Measurements from ENCODE around the gene ZNF737.
A peak's percentile ranks its signal among the peaks of the same experiment; 100 is the strongest.
"Not testable (repeated sequence)": the region's sequence is repeated elsewhere in the genome, so short reads cannot be mapped to it uniquely, and the experiment has no call there.

ZNF737 gene

GRCh38 chr19:20565321-20566018 lies at the start of gene ZNF737:
Gene ZNF737 (minus strand): TSS chr19:20565781. CDS start chr19:20565640, 141 bp downstream.
- no CpG with 5 or more reads among the region's 28 CpGs for WGBS (ENCODE audit: insufficient coverage, insufficient read length)
- peak; percentile 86 for DNase-seq (ENCODE audit: low read depth, low spot score)
- H3K27ac ChIP-seq (ENCODE audit: low read length) = no peak within 1 kb of the TSS

GRCh38 chr19:20614971-20615370 lies 49.4 kb upstream of the ZNF737 start:
- H3K27me3 ChIP-seq (ENCODE audit: control insufficient read depth, insufficient read depth, low read length); H3K36me3 ChIP-seq (ENCODE audit: control insufficient read depth, insufficient read depth, low read length); H3K27ac ChIP-seq (ENCODE audit: low read length); DNase-seq (ENCODE audit: low read depth, low spot score); H3K4me3 ChIP-seq (ENCODE audit: low read length); H3K4me1 ChIP-seq (ENCODE audit: control insufficient read depth, insufficient read depth, low read length); H3K9me3 ChIP-seq (ENCODE audit: control insufficient read depth, insufficient read depth, low read length): not testable (repeated sequence)
- WGBS (ENCODE audit: insufficient coverage, insufficient read length) = no CpG with 5 or more reads among the region's 4 CpGs

More at GRCh38 chr19:20565321-20566018, at the start of gene ZNF737:
- Histone ChIP-seq H3K4me1 (ENCODE audit: control insufficient read depth, insufficient read depth, low read length) (no peaks in the 10 kb centered on the region), H3K27me3 (ENCODE audit: control insufficient read depth, insufficient read depth, low read length) (no peaks in the 10 kb centered on the region), H3K9me3 (ENCODE audit: control insufficient read depth, insufficient read depth, low read length) (no peaks in the 10 kb centered on the region), H3K4me3 (ENCODE audit: low read length) (peak within 1 kb of the TSS; percentile 73; the same call in 1 of the 2 replicates), H3K36me3 (ENCODE audit: control insufficient read depth, insufficient read depth, low read length) (no peaks in the 10 kb centered on the region)

GRCh38 chr19:20612711-20613316 lies 47.2 kb upstream of the ZNF737 start:
- Histone ChIP-seq H3K4me1 (ENCODE audit: control insufficient read depth, insufficient read depth, low read length) (no peaks in the 10 kb centered on the region), H3K27ac (ENCODE audit: low read length) (no peak overlapping the region), H3K36me3 (ENCODE audit: control insufficient read depth, insufficient read depth, low read length) (no peaks in the 10 kb centered on the region), H3K27me3 (ENCODE audit: control insufficient read depth, insufficient read depth, low read length) (no peaks in the 10 kb centered on the region), H3K4me3 (ENCODE audit: low read length) (no peak overlapping the region), H3K9me3 (ENCODE audit: control insufficient read depth, insufficient read depth, low read length) (no peaks in the 10 kb centered on the region)
- WGBS (ENCODE audit: insufficient coverage, insufficient read length) = no CpG with 5 or more reads among the region's 5 CpGs
- DNase-seq (ENCODE audit: low read depth, low spot score) = no peak

GRCh38 chr19:20611866-20612265 lies 46.3 kb upstream of the ZNF737 start:
- H3K27ac ChIP-seq (ENCODE audit: low read length) = no peak overlapping the region
- no peak overlapping the region for H3K4me3 ChIP-seq (ENCODE audit: low read length)
- H3K4me1 ChIP-seq (ENCODE audit: control insufficient read depth, insufficient read depth, low read length) = no peaks in the 10 kb centered on the region
- H3K27me3 ChIP-seq (ENCODE audit: control insufficient read depth, insufficient read depth, low read length) = no peaks in the 10 kb centered on the region
- no peaks in the 10 kb centered on the region for H3K36me3 ChIP-seq (ENCODE audit: control insufficient read depth, insufficient read depth, low read length)
- no peaks in the 10 kb centered on the region for H3K9me3 ChIP-seq (ENCODE audit: control insufficient read depth, insufficient read depth, low read length)
- WGBS (ENCODE audit: insufficient coverage, insufficient read length) = no CpG with 5 or more reads among the region's 6 CpGs
- DNase-seq (ENCODE audit: low read depth, low spot score) = no peak

GRCh38 chr19:20607943-20608342 lies 42.4 kb upstream of the ZNF737 start:
- no peaks in the 10 kb centered on the region for H3K4me1 ChIP-seq (ENCODE audit: control insufficient read depth, insufficient read depth, low read length)
- DNase-seq (ENCODE audit: low read depth, low spot score) = no peak
- no peaks in the 10 kb centered on the region for H3K27me3 ChIP-seq (ENCODE audit: control insufficient read depth, insufficient read depth, low read length)
- H3K9me3 ChIP-seq (ENCODE audit: control insufficient read depth, insufficient read depth, low read length) = no peaks in the 10 kb centered on the region
- no peak overlapping the region for H3K27ac ChIP-seq (ENCODE audit: low read length)
- no peaks in the 10 kb centered on the region for H3K36me3 ChIP-seq (ENCODE audit: control insufficient read depth, insufficient read depth, low read length)
- WGBS (ENCODE audit: insufficient coverage, insufficient read length) = no CpG with 5 or more reads among the region's 1 CpG
- no peak overlapping the region for H3K4me3 ChIP-seq (ENCODE audit: low read length)

GRCh38 chr19:20558571-20558970 lies 7.0 kb downstream of the ZNF737 start:
- no peak overlapping the region for H3K4me3 ChIP-seq (ENCODE audit: low read length)
- no peaks in the 10 kb centered on the region for H3K9me3 ChIP-seq (ENCODE audit: control insufficient read depth, insufficient read depth, low read length)
- no peak for DNase-seq (ENCODE audit: low read depth, low spot score)
- no peaks in the 10 kb centered on the region for H3K27me3 ChIP-seq (ENCODE audit: control insufficient read depth, insufficient read depth, low read length)
- no peak overlapping the region for H3K27ac ChIP-seq (ENCODE audit: low read length)
- no peaks in the 10 kb centered on the region for H3K36me3 ChIP-seq (ENCODE audit: control insufficient read depth, insufficient read depth, low read length)
- no peaks in the 10 kb centered on the region for H3K4me1 ChIP-seq (ENCODE audit: control insufficient read depth, insufficient read depth, low read length)

GRCh38 chr19:20558011-20558410 lies 7.6 kb downstream of the ZNF737 start:
- no peaks in the 10 kb centered on the region for H3K36me3 ChIP-seq (ENCODE audit: control insufficient read depth, insufficient read depth, low read length)
- no CpG with 5 or more reads among the region's 4 CpGs for whole genome bisulfite sequencing (ENCODE audit: insufficient coverage, insufficient read length)
- no peak for DNase-seq (ENCODE audit: low read depth, low spot score)
- H3K4me1 ChIP-seq (ENCODE audit: control insufficient read depth, insufficient read depth, low read length) = no peaks in the 10 kb centered on the region
- H3K4me3 ChIP-seq (ENCODE audit: low read length) = no peak overlapping the region
- H3K27me3 ChIP-seq (ENCODE audit: control insufficient read depth, insufficient read depth, low read length) = no peaks in the 10 kb centered on the region
- no peaks in the 10 kb centered on the region for H3K9me3 ChIP-seq (ENCODE audit: control insufficient read depth, insufficient read depth, low read length)
- no peak overlapping the region for H3K27ac ChIP-seq (ENCODE audit: low read length)

GRCh38 chr19:20544667-20545333 lies 20.8 kb downstream of the ZNF737 start:
- not testable (repeated sequence) for H3K4me3 ChIP-seq (ENCODE audit: low read length); DNase-seq (ENCODE audit: low read depth, low spot score); H3K27me3 ChIP-seq (ENCODE audit: control insufficient read depth, insufficient read depth, low read length); H3K27ac ChIP-seq (ENCODE audit: low read length); H3K9me3 ChIP-seq (ENCODE audit: control insufficient read depth, insufficient read depth, low read length); H3K4me1 ChIP-seq (ENCODE audit: control insufficient read depth, insufficient read depth, low read length)
- peaks cover 16% of the 10 kb centered on the region; the same call in 1 of the 2 replicates for H3K36me3 ChIP-seq (ENCODE audit: control insufficient read depth, insufficient read depth, low read length)
- WGBS (ENCODE audit: insufficient coverage, insufficient read length) = no CpG with 5 or more reads among the region's 7 CpGs

- not testable (repeated sequence) for DNase-seq (ENCODE audit: low read depth, low spot score); H3K27me3 ChIP-seq (ENCODE audit: control insufficient read depth, insufficient read depth, low read length); H3K4me3 ChIP-seq (ENCODE audit: low read length); H3K36me3 ChIP-seq (ENCODE audit: control insufficient read depth, insufficient read depth, low read length); H3K9me3 ChIP-seq (ENCODE audit: control insufficient read depth, insufficient read depth, low read length); H3K4me1 ChIP-seq (ENCODE audit: control insufficient read depth, insufficient read depth, low read length); H3K27ac ChIP-seq (ENCODE audit: low read length)
- no CpG with 5 or more reads among the region's 29 CpGs for WGBS (ENCODE audit: insufficient coverage, insufficient read length)
These were observed 35.3 kb downstream of the ZNF737 start for GRCh38 chr19:20530303-20530702.

GRCh38 chr19:20513189-20513904 lies 52.2 kb downstream of the ZNF737 start:
- no peaks in the 10 kb centered on the region for H3K27me3 ChIP-seq (ENCODE audit: control insufficient read depth, insufficient read depth, low read length)
- no peak overlapping the region for H3K4me3 ChIP-seq (ENCODE audit: low read length)
- no CpG with 5 or more reads among the region's 5 CpGs for WGBS (ENCODE audit: insufficient coverage, insufficient read length)
- no peaks in the 10 kb centered on the region for H3K36me3 ChIP-seq (ENCODE audit: control insufficient read depth, insufficient read depth, low read length)
- no peak for DNase-seq (ENCODE audit: low read depth, low spot score)
- no peaks in the 10 kb centered on the region for H3K4me1 ChIP-seq (ENCODE audit: control insufficient read depth, insufficient read depth, low read length)
- H3K27ac ChIP-seq (ENCODE audit: low read length) = no peak overlapping the region
- H3K9me3 ChIP-seq (ENCODE audit: control insufficient read depth, insufficient read depth, low read length) = no peaks in the 10 kb centered on the region
